GM19099 (cell line): ENCODE data around the gene SMIM34.
"Not testable (repeated sequence)": the region's sequence is repeated elsewhere in the genome, so short reads cannot be mapped to it uniquely, and the experiment has no call there.

ENCODE experiments used
- POLR2A ChIP-seq: IDR thresholded peaks from 3 replicates; pipeline ENCODE4 v1.6.1; 2011; ENCODE audit warnings: low read depth; ENCODE audit not compliant: insufficient read length; ENCODE audit errors: extremely low read depth

SMIM34 gene, protein sequence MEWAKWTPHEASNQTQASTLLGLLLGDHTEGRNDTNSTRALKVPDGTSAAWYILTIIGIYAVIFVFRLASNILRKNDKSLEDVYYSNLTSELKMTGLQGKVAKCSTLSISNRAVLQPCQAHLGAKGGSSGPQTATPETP

DNA sequence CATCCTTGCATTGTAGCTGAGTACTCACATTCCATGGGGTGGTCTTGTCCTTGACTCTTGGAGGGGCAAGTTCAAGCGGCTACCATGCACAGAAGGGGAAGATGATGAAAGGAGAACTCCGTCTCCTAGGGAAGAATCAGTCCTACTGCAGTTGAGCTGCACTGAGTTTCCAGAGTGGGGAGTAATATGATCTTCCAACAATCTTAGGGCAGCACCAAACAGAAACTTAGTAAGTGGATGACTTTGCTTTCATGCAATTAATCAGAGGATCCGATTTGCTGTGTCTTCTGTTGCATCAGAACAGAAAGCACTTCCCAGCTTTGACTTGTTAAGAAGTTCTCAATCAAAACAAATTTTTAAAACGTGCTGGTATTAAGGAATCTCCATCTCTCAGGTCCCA, at the start of gene SMIM34:
Gene SMIM34 (minus strand): TSS at position 147 of the 400 bp plus-strand sequence. CDS start 112 bp downstream, at position 35.
- TF ChIP-seq POLR2A: not testable (repeated sequence)

DNA sequence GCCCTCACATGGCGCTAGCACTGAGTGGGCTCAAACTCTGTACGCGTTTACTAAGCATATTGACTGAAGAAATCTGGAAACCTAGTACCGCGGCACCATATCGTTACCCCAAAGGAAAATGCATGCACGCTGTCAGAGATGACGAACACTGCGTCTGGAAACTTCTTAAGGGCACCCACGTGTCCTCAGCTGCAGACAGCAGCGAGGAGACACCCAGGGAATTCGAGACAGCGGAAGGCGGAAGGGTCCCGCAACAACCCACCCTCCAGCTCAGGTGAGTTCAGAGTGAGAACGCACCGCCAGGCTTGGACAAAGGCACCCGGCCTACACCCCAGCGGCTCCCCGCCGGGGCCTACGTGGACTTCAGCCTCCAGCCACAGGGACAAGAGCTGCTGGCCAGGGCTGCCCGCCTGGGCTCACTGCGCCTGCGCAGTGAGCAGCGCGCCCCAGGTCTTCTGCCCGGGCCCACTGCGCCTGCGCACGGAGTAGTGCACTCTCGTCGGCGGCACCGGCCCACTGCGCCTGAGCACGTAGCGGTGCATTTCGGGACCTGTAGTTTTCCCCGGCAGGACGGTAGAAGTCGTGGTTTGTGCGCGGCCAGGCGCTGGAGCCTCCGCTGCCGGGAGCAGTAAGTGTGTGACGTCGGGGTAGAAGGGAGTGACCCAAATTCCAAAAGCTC, 48.7 kb downstream of the SMIM34 start, which contains the start of gene SMIM11:
Gene SMIM11 (plus strand): TSS at position 568 of the 679 bp plus-strand sequence. CDS start 3,998 bp downstream, outside the sequence.
- not testable (repeated sequence) for TF ChIP-seq POLR2A

DNA sequence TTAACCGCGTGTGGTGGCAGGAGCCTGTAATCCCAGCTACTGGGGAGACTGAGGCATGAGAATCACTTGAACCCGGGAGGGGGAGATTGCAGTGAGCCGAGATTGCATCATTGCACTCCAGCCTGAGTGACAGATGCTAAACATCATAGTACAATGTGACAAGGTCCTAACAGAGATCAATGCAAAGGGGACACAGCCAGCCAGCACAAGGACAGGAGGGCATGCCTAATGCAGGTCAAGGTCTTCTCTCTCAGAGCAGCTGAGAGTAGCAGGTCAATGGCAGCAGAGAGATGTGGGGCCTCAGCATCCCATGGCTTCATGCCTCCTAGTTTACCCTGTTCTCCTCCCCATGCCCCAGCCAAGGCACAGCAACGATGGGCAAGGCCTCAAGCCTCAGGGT, 51.4 kb downstream of the SMIM34 start:
- TF ChIP-seq POLR2A: no peak

DNA sequence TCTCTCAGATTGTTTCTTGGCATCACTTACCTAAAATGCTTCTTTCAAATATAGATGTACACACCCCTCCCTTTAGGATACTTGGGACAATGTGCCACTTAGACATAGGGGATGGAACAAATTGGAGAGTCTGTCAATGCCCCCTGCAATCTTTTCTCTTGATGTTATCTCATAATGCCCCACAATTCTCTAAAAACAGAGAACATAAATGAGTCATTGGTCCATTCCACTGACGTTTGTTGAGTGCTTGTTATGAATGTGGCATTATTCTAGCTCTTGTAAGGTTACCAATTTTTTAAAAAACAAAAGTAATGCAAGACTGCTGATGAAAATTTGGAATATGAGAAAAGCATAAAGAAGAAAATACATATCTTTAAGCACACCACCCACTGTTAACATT, 54.0 kb downstream of the SMIM34 start:
- TF ChIP-seq POLR2A: no peak
